PC-9 (cell line): Measurements from ENCODE around the gene LRIG1.
A peak's percentile ranks its signal among the peaks of the same experiment; 100 is the strongest.

ENCODE experiments used
- CTCF ChIP-seq: fragments of 200-600 bp; sonication (generic); conservative IDR thresholded peaks from 2 replicates; pipeline ENCODE4 v1.6.1; 2017; ENCODE audit warnings: mixed run types, antibody characterized with exemption, mild to moderate bottlenecking, moderate library complexity
- EZH2 ChIP-seq: fragments of 200-600 bp; sonication (generic); IDR thresholded peaks from 2 replicates; pipeline ENCODE4 v1.8.0; 2017; ENCODE audit warnings: antibody characterized with exemption, low read depth

GRCh38 chr3:66407611-66408218, 93.1 kb downstream of the LRIG1 start:
- TF ChIP-seq CTCF (peak; percentile 84), EZH2 (no peak)
